Measurements from ENCODE around the gene PRH1.

Gene PRH1

DNA sequence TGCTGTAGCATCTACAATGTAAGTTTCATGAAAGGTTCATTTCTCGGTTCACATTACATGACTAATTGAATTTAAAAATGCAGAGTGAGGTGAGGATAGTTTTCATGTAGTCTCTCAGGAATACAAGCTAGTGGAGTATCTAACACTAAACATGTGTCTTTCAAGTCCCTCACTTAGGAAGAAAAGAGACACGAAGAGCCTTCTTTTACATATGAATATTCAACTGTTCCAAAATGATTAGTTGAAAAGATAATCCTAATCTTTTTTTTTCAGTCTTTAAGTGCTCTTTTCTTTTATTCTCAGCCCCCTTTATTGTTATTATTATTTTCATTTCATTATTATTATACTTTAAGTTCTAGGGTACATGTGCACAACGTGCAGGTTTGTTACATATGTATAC, 45.6 kb downstream of the PRH1 start:
- DNase-seq (ENCODE audit: low spot score): no peak
